GM19328 (cell line): ENCODE data around the gene IFITM1.
"Not testable (repeated sequence)": the region's sequence is repeated elsewhere in the genome, so short reads cannot be mapped to it uniquely, and the experiment has no call there.

Experiments
- ATAC-seq: cut with Tn5 transposase; IDR thresholded peaks from one replicate; pipeline ENCODE4 v1.9.1; 2021; ENCODE audit warnings: mild to moderate bottlenecking, moderate library complexity; ENCODE audit not compliant: unreplicated experiment

The IFITM1 gene

GRCh38 chr11:282630-283360, 31.0 kb upstream of the IFITM1 start:
- ATAC-seq: no peak

DNA sequence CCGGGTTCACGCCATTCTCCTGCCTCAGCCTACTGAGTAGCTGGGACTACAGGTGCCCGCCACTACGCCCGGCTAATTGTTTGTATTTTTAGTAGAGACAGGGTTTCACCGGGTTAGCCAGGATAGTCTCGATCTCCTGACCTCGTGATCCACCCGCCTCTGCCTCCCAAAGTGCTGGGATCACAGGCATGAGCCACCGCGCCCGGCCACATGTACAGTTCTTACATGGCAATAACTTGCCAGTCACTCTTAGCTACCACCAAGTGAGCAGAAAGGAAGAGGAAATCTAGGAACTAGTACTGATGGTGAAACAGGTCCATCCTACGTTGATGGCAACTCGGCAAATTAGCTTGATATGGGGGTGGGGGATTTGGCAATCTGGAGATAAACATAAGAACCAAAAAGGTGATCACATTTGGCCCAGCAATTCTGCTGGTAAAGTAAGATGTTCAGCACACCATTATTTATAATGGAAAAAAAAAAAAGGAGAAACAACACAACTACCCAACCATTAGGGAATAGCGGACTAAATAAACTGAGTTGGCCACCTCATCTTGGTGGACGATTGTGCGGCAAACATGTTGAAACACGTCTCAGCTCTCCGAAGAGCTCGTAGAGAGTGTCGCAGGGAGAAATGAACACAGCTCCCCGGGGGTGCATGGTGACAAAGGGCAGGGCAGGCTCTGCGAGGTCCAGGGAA, 30.3 kb upstream of the IFITM1 start:
- ATAC-seq: no peak

DNA sequence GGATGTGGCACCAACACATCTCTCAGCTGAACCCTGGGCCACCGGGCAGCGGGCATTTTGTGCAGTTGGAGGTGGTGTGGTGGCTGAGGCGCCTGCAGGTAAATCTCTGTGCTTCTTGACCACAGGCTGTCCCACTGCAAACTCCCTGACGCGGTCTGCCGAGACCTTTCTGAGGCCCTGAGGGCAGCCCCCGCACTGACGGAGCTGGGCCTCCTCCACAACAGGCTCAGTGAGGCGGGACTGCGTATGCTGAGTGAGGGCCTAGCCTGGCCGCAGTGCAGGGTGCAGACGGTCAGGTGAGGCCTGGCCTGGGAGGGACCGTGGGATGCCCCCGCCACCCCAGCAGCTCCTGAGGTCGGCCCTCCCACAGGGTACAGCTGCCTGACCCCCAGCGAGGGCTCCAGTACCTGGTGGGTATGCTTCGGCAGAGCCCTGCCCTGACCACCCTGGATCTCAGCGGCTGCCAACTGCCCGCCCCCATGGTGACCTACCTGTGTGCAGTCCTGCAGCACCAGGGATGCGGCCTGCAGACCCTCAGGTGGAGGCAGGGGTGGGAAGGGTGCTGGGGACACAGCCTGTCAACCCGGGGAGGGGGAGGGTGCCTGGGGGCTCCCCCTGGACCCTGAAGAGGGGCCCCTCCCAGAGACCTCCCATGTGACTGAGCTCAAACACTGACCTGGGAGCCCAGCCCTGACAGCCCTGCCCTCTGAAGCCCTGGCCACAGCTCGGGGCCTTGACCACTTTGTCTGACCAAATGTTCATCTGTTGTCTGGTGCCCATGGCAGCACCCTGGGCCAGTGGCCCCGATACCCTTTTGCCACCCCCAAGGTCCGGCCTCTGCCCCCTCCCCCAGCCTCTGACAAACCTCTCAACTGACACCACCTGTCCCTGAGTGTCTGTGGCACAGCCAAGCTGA, 29.5 kb upstream of the IFITM1 start:
- no peak for ATAC-seq

DNA sequence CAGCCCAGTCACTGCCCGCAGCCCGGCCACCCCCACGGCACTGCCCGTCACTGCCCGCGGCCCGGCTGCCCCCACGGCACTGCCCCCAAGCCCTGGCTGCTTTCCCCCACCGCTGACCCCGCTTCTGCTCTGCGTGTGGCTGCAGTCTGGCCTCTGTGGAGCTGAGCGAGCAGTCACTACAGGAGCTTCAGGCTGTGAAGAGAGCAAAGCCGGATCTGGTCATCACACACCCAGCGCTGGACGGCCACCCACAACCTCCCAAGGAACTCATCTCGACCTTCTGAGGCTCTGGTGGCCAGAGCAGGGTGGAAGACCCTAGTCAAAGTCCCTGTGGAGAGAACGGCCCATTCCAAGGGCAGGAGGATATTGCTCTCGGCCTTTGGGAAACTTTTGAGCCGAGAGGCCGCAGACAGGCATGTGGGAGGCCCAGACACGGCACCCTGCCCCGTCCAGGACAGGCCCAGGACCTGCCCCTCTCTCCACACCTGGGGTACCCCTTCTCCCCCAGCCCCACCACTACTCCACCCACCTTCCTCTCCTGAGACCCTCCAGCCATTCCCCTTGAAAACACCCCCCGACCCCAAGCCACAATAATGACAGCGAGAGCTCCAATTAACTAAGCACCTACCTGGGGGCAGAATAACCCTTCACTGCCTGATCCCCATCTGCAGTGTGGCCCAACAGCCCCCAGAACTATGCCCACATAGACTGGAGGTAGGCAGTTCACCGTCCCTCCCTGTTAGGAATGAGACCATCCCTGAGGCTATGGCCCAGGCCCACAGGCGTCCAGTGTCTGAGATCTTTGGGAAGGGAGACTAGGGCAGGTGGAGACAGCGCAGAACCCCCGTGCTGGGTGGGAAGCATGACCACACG, 28.6 kb upstream of the IFITM1 start:
- ATAC-seq: no peak

DNA sequence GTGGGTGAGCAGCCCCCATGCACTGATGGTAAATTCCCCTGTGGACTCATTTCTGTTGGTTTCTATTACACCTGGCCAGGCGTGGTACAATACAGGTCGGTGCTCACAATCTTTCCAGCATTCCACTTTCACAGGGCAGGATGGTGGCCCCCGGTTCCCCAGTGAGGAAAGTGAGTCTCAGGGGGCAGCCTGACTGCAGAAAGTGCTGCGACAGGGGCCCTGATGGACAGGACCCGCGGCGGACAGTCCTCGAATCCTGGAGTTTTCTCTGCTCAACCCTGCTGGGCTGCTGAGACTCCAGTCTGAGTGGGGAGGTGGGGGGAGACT, 28.0 kb upstream of the IFITM1 start:
- no peak for ATAC-seq

DNA sequence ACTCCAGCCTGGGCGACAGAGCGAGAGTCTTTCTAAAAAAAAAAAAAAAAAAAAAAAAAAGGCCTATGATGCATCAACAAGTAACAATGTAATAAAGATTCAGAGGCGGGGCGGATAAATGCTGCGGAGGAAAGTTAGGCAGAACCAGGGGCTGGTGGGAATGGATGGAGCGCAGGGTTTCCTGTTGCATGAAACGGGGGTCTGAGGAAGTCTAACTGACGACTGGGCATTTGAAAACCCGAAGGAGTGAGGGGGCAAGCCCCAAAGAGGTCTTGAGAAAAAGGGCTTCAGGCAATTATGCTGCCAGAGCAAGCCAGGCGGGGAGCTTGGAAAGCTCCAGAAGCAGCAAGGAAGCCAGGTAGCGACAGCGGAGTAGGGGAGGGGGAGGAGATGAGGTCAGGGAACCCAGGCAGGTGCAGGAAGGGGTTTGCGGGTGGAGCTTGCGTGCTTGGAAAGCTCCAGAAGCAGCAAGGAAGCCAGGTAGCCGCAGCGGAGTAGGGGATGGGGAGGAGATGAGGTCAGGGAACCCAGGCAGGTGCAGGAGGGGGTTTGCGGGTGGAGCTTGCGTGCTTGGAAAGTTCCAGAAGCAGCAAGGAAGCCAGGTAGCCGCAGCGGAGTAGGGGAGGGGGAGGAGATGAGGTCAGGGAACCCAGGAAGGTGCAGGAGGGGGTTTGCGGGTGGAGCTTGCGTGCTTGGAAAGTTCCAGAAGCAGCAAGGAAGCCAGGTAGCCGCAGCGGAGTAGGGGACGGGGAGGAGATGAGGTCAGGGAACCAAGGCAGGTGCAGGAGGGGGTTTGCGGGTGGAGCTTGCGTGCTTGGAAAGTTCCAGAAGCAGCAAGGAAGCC, 26.6 kb upstream of the IFITM1 start:
- ATAC-seq: not testable (repeated sequence)

GRCh38 chr11:287821-288477, 25.9 kb upstream of the IFITM1 start:
- no peak for ATAC-seq

GRCh38 chr11:288478-289397, 25.1 kb upstream of the IFITM1 start, which contains the start of gene PGGHG:
Gene PGGHG, plus strand, starts transcription at chr11:289126. Its CDS starts 691 bp downstream, at chr11:289817.
- peak; percentile 58 for ATAC-seq

DNA sequence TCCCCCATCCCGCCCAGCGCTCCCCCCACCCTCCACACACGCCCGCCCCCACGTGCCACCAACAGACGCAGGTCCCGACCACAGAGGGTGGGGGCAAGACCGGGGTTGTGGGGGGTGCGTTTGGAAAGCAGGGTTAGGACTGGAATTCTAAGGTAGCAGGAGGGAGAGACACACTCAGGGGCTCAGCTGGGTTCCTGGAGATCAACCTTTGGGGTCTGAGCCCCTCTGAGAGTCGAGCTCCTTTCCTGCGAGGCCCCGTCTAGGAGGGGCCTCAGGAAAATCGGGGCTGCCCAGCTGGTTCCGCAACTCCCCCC, 24.5 kb upstream of the IFITM1 start:
- ATAC-seq: no peak

DNA sequence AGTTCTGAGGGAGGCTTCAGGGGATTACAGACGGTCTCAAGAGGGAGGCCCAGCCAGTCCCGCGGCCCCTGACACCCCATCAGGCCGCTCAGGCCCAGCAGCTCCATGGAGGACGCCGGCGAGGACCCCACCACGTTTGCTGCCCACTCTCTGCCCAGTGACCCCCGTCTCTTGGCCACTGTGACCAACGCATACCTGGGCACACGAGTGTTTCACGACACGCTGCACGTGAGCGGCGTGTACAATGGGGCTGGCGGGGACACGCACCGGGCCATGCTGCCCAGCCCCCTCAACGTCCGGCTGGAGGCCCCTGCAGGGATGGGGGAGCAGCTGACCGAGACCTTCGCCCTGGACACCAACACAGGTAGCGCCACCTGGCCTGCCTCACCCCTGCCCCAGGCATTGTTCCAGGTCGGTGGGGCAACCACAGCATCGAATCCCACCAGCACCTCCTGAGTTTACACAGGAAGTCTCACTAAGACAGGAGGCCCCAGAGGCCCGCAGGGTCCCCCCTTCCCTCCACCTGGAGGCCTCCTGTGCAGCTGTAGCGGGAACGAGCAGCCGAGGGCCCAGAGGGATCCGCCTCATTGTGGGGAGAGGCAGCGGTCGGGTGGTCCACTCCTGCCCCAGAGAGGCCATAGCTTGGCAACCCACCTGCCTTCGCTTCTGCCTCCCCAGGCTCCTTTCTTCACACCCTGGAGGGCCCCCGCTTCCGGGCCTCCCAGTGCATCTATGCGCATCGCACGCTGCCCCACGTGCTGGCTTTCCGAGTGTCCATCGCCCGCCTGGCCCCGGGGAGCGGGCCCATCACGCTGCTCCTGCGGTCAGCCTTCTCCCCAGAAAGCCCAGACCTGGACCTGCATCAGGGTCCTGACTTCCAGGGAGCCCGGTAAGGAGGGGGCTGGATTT, 23.9 kb upstream of the IFITM1 start:
- ATAC-seq: no peak

- no peak for ATAC-seq
Observed at GRCh38 chr11:290621-291231, 23.1 kb upstream of the IFITM1 start.

DNA sequence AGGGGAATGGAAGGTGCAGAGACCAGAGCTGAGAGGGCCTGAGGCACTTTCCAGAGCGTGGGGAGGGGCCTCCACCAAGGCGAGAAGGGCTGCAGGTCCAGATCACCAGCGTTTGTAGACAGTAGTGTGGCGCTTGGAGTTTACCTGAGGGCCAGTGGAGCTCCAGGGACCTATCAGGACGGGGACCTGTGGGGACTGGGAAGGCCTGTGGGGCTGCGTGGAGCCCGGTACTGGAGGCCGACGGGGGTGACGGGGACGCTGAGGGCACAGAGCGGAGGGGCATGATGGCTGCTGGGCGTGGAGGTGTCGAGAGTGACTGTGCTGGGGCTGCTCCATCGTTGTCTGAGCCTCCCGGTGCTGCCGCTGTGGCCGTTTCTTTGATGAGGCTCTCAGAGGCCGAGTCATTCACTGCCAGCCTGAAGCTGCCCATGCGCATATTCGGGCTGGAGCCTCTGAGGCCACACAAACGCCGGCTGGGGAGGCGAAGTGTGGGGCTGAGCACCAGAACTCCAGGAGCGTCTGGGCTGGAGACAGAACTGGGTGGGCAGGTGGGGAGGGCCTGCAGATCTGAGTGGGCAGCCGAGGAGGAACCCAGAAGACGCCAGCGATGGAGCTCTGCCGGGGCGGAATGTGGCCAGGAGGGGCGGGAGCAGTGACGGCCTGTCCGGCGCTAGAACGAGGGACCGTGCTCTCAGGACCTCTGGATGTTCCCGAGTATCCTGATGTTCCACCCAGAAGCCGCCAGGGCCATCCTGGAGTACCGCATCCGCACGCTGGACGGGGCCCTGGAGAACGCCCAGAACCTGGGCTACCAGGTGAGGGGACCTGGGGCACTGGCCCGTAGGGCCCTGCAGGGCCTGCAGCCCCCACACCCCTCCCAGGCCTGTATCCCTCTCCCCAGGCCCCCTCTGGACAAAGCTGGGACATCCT, 22.3 kb upstream of the IFITM1 start:
- no peak for ATAC-seq

DNA sequence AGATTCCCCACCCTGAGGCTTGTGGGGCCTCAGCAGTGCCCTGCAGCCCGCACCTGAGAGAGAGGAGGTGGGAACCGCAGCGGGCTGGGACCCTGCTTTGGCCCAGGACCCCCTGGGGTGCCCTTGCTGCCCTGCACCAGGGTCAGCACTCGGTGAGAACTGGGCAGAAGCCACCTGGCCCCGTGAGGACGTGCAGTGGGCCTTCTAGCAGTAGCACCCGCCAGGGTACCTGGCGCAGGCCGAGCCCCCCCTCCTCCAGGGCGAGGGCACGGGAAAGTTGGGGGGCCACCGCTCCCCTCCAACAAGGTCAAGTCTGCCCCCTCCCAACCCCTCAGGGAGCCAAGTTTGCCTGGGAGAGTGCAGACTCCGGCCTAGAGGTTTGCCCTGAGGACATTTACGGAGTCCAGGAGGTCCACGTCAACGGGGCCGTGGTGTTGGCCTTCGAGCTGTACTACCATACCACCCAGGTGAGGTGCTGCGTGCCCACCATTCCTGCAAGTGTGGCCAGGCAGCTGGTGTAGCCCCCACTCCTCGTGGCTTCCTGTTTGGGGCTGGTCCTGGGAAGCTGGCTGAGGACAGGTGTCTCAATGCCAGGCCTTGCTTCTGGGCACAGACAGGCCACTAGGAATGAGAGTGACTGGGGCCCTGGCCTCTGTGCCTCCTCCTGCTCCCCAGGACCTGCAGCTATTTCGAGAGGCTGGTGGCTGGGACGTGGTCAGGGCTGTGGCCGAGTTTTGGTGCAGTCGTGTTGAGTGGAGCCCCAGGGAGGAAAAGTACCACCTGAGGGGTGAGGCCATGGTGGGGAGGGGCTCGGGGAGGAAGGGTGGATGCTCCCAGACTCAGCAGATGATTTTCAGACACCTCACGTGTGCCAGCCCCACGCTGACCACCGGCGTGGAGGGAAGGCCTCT, 21.4 kb upstream of the IFITM1 start:
- ATAC-seq: no peak

DNA sequence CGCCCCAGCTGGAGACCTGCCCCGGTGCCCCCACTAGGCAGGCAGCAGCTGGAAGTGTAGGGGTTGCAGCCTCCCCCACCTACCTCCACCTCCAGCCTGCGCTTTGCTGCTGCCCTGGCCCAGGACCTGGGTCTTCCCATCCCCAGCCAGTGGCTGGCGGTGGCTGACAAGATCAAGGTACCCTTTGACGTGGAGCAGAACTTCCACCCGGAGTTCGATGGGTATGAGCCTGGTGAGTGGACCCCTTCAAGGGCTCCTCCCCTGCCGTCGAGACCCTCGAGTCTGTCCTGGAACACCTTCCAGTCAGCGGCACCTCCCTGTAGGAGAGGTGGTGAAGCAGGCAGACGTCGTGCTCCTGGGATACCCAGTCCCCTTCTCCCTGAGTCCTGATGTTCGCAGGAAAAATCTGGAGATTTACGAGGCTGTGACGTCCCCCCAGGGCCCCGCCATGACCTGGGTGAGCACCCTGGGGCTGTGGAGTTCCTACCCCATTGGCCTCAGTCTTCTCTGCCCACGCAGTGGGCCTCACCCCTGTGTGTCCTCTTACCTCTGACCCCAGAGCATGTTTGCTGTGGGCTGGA, 20.5 kb upstream of the IFITM1 start:
- ATAC-seq: no peak
